GM18858 (cell line): ENCODE data around the gene KCTD13.
"Not testable (repeated sequence)": the region's sequence is repeated elsewhere in the genome, so short reads cannot be mapped to it uniquely, and the experiment has no call there.

Source experiments
- ATAC-seq: cut with Tn5 transposase; IDR thresholded peaks from one replicate; pipeline ENCODE4 v1.9.1; 2021; ENCODE audit not compliant: unreplicated experiment

The KCTD13 gene, protein sequence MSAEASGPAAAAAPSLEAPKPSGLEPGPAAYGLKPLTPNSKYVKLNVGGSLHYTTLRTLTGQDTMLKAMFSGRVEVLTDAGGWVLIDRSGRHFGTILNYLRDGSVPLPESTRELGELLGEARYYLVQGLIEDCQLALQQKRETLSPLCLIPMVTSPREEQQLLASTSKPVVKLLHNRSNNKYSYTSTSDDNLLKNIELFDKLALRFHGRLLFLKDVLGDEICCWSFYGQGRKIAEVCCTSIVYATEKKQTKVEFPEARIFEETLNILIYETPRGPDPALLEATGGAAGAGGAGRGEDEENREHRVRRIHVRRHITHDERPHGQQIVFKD

DNA sequence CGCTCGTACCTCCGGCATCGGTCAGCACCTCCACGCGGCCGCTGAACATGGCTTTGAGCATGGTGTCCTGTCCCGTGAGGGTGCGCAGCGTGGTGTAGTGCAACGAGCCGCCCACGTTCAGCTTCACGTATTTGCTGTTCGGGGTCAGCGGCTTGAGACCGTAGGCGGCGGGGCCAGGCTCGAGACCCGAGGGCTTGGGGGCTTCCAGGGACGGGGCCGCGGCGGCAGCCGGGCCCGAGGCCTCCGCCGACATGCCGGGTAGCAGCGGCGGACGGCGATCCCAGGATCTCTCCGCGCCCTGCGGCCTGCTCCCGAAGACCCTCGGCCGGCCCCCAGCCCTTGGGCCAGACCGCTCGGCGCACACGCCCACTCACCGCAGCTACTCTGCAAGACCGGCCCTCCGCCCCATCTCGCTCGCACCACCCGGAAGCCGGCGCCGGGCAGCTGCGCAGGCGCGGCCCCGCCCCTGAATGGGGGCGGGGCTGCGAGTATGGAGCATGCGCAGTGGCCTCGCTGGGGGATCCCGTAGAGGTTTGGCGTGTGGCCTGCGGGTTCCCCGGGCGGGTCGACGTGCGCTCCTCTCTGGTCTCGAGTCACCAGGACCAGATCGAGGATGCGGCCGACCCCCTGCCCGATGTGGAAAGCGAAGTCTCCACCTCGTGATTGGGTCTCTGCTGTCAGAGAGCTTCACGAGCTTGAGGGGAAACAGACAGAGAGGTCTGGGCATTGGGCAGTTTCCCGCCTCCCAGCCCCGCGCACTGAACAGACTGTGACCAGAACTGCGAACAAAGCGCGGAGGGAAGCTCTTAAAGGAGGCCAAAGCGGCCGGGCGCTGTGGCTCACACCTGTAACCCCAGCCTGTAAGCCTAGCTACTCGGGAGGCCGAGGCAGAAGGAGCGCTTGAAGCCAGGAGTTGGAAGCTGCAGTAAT, at the start of gene KCTD13:
KCTD13 (minus strand) TSS at position 446 of the 930 bp plus-strand sequence; CDS start at position 253, 193 bp downstream.
- peak; percentile 78 for ATAC-seq

DNA sequence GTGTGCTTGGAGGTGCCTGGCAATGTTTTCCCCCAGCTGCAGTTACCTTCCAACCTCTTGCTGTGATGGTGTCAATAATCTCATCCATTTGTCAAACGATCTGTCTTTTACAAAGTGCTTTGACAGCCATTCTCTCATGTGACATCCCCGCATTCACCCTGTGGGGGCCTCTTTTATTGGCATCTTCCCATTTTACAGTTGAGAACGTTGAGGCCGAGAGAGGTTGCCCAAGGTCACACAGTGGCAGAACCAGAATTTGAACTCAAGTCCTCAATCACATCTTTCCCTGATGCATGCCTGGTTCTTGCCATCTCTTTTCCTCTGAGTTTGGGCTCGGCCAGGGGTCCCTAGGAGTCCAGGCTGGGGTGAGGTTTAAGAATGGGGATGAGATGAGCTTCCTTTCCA, 49.1 kb upstream of the KCTD13 start:
- ATAC-seq = no peak

DNA sequence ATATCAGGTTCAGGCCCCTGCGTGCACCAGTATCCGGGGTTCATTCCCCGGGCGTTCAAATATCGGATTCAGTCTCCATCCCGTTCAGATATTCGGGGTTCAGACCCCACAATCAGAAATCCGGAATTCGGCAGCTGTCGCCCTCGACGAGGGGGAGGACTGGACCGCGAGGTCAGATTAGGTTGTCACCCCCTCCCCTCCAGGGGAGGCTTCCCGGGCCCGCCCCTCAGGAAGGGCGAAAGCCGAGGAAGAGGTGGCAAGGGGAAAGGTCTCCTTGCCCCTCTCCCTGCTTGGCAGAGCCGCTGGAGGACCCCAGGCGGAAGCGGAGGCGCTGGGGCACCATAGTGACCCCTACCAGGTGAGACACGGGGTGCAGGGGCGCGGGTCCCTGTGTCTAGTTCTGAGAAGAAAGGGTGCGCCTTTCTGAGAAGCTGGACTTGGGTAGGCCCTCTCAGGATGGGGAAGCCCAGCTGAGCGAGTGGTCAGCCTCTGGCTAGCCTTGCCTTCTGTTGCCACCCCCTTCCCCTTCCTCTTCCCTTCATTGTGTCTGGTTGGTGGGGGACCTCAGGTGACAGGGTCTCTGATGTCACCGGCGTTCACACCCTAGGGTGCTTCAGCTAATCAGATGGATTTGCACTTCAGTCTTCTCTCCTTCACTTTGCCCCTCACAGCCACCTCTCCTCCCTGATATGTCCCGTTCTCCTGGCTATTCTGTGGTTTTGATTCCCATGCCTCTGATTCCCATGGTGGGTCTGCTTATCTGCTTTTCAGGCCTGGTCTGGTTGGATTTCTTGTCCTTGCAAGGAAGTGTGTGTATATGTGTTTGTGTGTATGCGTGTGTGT, 48.5 kb upstream of the KCTD13 start:
- no peak for ATAC-seq

DNA sequence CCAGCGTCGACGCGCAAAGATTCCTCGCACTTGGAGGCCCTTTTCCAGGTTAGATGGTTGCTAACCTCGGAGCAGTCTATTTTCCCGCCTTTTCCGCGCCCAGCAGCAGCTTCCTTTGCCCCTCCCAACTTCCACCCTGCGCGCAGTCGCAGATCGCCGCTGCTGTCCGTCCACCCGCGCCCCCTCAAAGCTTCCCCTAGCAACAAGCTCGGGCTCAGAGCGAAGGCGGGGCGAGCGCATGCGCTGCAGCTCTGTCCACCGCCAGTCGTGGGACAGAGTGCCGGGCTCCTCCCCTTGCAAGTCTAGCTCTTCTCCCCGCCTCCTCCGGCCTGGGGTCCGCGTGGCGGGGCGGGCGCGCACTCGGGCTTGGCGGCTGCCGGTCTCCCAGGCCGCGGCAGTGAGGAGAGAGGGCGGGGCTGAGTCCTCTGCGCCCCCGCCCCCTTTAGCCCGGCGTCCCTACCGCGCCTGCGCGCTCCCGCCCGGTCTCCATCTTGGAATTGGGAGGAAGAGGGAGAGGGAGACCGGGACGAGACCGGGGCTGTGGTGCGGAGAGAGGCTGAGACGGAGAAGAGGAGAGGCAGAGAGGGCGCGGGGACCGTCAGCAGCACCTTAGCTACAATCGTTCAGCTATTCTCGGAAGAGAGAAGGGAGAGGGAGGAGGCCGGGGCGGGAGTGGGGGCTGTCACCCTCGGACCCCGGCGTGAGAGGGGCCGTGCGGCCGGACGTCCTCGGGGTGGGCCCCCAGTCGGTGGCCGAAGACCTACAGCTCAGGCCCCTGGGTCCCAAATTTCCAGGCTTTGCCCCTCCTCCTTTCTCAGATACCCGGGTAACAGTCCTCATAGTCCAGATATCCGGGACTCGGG, 47.6 kb upstream of the KCTD13 start, which contains the start of gene TAOK2:
TAOK2 (plus strand) TSS at position 485 of the 863 bp plus-strand sequence. CDS start 3,905 bp downstream, outside the sequence.
- peak; percentile 75 for ATAC-seq

DNA sequence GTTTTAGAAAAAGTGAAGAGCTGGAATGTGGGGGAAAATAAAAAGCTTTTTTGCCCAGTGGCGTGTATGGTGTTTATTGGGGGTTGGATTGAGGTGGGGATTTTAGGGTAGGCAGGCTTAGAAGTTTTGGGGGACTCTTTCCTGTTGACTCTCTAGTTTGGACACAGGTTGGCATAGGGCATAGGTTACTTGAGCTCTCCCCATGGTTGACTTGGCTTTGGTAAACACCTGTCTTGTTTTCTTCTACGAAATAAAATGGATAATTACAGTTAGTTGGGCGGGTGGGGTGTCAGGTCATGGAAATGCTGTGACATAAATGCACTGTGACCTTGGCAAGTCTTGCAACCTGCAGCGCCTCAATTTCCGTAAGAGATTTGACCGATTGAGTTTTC, 47.0 kb upstream of the KCTD13 start:
- ATAC-seq = no peak

DNA sequence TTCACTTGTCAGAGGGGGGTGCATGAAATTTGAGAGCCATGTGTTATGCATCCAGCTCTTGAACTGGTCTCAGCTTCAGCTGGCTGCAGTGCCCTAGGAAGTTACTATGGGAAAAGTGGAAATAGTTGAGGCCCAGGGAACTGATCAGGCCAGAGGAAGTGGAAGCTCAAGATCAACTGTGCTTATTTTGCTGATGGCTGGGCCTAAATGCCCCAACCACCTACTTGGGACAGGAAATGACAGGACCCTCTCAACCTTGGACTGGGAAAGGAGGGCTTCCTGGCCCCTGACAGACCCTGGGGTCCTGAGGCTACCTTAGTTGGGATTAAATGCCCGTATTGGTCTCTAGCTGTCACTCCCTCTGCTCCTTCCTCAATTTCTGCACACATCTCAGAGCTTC, 46.5 kb upstream of the KCTD13 start:
- no peak for ATAC-seq

DNA sequence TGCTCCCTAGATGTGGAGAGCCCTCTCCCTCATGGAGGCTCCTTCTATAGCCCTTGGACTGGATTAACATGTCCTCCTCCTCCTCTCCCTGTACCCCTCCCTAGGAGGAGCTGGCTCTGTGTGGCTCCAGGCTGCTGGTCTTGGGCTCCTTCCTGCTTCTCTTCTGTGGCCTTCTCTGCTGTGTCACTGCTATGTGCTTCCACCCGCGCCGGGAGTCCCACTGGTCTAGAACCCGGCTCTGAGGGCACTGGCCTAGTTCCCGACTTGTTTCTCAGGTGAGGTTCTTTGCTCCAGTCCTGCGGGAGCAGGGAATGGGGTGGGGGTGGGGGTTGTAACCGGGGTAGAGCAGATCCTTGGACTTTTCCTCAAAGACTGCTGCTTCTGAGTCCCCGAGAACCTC, 45.3 kb upstream of the KCTD13 start:
- ATAC-seq = no peak

DNA sequence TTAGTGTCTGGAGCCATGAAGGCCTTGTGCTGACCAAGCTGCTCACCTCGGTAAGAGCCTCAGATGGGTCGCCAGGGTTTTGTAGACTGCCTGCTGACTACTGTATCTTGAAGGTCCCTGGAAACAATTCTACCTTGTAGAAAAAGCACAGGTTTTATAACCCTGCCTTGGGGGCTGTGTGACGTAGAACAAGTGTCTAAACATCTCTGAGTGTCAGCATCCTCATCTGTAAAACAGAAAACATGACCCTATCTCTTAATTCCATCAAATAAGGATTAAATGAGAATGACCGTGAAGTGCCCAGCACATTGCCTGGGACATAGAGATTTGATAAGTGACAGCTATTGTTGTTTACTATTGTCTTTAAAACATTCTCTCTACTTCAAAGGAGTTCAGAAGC, 42.2 kb upstream of the KCTD13 start:
- ATAC-seq = no peak

DNA sequence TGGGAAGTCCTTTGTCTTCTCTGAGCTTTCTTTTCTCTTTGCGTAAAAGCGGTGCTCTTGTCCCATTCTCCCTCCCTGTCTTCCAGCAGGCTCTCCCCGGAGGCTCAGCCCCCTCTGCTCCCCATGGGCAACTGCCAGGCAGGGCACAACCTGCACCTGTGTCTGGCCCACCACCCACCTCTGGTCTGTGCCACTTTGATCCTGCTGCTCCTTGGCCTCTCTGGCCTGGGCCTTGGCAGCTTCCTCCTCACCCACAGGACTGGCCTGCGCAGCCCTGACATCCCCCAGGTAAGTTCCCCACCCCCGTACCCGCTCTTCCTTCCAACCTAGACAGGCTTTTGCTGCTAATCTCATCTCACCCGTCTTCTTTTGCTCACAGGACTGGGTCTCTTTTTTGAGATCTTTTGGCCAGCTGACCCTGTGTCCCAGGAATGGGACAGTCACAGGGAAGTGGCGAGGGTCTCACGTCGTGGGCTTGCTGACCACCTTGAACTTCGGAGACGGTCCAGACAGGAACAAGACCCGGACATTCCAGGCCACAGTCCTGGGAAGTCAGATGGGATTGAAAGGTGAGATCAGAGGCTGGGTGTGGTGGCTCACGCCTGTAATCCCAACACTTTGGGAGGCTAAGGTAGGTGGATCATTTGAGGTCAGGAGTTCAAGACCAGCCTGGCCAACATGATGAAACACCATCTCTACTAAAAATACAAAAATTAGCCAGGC, 37.2 kb upstream of the KCTD13 start:
- ATAC-seq = no peak

DNA sequence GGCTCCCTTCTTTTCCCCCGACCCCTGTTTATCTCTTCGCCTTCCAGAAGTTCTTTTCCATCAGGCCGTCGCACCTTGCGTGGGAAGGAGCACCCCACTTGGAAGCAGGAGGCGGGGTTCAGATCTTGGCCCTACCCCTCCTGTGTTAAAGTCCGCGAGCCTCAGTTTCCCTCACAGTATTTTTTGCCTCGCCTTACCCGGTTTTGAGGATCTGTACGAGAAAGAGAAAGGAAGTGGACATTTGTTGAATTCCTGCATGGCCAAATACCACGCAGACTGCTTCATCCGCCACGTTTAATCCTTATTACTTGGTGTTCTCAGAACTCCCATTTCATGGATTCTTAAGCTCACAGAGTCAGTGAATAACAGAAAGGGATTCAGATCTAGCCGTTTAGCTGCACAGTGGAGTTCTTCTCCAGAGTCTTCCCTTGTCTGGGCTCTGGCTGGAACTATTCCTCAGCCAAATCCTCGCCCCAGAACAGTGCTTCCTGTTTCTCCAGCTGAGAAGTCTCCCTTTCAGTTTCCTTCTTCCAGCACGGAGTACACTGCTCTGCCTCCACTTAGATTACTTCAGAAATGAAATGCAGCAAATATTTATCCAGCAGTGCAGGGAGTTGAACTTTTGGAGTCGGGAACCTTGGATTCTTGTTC, 36.4 kb upstream of the KCTD13 start:
- no peak for ATAC-seq

DNA sequence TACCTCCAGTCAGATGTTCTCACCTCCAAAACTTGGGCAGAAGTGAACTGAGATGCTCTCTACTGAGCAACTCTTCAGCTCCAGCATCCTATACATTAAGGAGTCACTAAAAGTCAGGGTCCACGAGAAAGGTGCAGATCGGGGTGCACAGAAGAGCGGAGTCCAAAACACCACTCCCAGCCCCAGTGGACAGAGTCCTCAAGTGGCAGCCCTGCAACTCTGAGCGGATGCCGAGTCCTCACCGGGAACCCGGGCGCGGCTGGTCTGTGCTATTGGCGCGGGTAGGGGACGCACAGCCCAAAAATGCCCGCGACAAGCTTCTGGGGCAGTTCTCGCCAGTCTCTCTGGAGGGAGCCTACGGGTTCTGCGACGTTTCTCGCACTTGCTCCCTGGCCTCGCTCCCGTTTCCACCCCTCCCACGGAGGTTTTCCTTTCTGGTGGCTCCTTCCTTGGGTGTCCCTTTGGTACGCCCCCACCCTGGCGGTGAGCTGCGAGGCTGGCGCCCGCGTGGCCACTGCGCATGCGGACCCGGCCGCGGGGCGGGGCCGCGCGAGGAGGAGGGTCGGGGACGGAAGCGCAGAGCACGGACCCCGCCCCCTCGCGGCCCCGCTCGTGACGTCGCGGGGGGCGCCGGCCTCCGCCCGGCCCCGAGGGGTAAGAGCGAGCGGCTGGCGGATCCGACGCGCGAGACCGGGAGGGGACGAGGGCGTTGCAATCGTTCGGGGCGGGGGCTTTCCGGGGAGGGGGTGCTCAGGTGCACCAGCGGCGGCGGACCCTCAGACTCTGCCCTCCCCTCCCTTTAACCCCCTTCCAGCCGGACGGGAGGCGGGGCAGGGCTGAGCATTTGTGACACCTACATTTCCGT, 35.7 kb upstream of the KCTD13 start, which contains the start of gene TMEM219:
TMEM219 (plus strand) TSS at position 601 of the 865 bp plus-strand sequence. CDS start 1,065 bp downstream, outside the sequence.
- ATAC-seq = peak; percentile 77

DNA sequence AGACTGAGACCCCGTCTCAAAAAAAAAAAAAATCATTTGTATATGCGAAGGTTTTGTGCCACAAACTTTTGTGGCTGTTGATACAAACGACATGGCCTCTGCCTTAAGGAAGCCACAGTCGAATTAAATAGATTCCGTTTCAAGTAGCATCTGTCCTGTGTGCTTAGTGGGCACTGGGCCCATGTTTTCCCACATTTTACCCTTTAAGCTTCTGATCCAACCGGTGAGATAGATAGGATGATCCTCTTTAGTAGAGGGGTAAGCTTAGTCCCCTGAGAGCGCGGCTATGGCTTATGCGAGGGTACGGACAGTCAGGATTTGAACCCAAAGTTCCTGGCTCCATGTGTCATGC, 35.1 kb upstream of the KCTD13 start:
- no peak for ATAC-seq

DNA sequence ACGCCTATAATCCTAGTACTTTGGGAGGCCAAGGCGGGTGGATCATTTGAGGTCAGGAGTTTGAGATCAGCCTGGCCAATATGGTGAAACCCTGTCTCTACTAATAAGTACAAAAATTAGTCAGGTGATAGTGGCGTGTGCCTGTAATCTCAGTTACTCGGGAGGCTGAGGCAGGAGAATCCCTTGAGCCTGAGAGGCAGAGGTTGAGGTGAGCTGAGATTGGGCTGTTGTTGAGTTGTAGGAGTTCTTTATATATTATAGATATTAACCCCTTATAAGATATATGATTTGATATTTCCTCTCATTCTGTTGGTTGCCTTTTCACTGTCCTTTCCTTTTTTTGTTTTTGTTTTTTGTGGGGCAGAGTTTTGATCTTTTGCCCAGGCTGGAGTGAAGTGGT, 33.8 kb upstream of the KCTD13 start:
- not testable (repeated sequence) for ATAC-seq

DNA sequence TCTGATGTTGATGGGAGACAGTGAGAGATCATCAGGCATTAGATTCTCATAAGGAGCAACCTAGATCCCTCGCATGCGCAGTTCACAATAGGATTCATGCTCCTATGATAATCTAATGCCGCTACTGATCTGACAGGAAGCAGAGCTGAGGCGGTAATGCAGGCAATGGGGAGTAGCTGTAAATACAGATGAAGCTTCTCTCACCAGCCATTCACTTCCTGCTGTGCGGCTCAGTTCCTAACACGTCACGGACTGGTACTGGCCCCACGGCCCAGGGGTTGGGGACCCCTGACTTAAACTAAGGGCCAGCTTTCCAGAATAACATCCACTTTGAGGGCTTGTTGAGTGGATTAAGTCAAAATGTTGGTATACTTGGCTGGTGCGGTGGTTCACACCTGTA, 33.3 kb upstream of the KCTD13 start:
- no peak for ATAC-seq

DNA sequence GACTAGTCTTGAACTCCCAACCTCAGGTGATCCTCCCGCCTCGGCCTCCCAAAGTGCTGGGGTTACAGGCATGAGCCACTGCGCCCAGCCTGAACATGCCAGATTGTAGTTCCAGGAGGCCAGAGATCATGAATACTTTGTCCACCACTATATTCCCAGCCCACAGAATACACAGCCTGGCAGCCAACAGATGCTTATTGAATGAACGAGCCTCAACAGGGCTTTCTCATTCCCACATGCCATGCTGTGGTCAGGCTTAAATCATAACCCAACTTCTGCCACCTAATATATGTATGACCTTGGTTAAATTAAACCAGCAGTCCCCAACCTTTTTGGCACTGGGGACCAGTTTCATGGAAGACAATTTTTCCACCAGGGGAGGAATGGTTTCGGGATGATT, 32.7 kb upstream of the KCTD13 start:
- ATAC-seq = no peak

DNA sequence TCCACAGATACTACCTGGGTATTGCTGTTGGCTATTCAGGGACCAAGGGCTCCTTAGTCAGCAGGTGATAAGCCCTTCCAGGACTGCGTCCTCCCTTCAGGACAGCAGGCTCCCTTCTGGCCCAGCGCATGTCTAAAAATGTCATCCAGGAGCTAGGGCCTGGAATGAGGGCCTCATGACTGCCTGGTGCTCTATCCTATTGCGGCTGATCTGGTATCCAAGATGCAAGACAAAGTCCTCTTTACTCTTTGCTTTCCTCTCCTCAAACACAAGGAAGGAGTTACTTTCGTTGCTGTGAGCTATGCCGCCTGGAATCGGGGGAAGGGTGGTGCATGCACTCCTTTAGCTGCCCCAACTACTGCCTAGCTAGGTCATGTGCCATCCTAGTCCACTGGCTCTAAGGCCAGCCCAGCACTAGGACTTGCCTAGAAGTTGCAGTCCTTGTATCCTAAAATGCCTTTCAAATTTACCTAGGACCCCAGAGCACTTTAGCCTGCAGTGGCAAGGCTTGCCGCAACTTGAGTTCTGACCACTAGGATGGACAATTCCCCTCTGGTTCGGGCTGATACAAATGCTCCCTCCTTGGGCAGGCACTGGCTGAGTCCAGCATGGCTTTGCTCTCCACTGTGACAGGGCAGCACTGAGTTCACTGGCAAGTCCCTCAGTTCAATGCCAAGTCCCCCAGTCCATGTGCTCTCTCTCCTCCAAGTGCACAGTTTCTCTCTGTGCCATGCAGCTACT, 25.8 kb upstream of the KCTD13 start:
- no peak for ATAC-seq

DNA sequence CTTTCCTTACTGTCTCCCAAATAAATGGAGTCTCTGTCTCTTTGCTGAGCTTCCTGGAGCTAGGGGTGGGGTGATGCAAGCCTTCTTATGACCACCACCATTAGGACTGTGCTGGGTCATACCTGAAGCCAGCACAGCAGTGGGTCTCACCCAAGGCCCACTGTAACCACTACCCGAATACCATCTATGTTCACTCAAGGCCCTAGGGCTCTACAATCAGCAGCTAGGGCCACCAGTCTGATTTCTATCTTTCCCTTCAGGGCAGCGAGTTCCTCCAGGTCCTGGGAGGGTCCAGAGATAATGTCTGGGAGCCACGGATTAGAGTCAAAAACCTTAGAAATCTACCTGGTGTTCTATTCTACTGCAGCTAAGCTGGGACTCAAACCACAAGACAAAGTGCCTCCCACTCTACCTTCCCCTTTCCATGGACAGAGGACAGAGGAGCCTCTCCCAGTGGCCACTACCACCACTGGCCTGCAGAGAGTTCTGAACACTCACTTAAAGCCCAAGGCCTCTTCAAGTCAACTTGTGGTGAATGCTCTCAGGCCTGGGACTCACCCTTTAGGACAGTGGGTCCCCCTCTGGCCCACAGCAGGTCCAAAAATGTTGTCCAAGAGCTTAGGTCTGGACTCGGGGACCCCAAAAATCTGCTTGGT, 24.9 kb upstream of the KCTD13 start:
- no peak for ATAC-seq
